SK-N-SH (cell line): ENCODE data around the gene GPR18. TPM values are rescaled to one million over a fixed set of nuclear protein-coding genes. Genes with fewer than 3 reads are reported as not detected.

Experiments
- CTCF ChIA-PET: fragments of 300-600, 350-600 bp; formaldehyde crosslinking; extraction: SDS; loops from one replicate; lab custom pipeline; 2021; lab: Yijun Ruan, JAX
- POLR2A ChIA-PET: fragments of 350-600 bp; sonication (Branson Sonifier 250); formaldehyde crosslinking; extraction: SDS; loops from one replicate; lab custom pipeline; 2020; ENCODE audit warnings: antibody characterized with exemption, inconsistent platforms; lab: Yijun Ruan, JAX
- DNase-seq: peaks from one replicate; pipeline ENCODE4 v3.0.0; 2012
- H2AFZ ChIP-seq: fragments of 200-600 bp; sonication (generic); 2 replicates; pipeline ENCODE4 v1.8.1; 2016; ENCODE audit warnings: antibody characterized with exemption, mild to moderate bottlenecking, low read depth
- H3F3A ChIP-seq: fragments of 200-600 bp; sonication (generic); replicated peaks from 2 replicates; pipeline ENCODE3; 2016; ENCODE audit warnings: antibody characterized with exemption, mild to moderate bottlenecking; ENCODE audit not compliant: insufficient read depth
- H3K27ac ChIP-seq, 2 experiments: fragments of 200-500 bp in 1 of 2; fragments of 200-600 bp in 1 of 2; sonication (Bioruptor generic) in 1 of 2; sonication (generic), shearing (Covaris generic) in 1 of 2; 2 replicates each; pipeline versions ENCODE4 v1.5.1 to v1.6.1; 2014 to 2016; ENCODE audit warnings: low read depth in 2 of 2, inconsistent platforms in 1 of 2, low read length in 1 of 2, mild to moderate bottlenecking in 1 of 2, mixed read lengths in 1 of 2
- H3K27me3 ChIP-seq: fragments of 200-600 bp; sonication (generic), shearing (Covaris generic); 2 replicates; pipeline ENCODE4 v1.6.1; 2016; ENCODE audit warnings: mixed run types; ENCODE audit not compliant: insufficient read depth
- H3K36me3 ChIP-seq, 2 experiments: fragments of 200-500 bp in 1 of 2; fragments of 200-600 bp in 1 of 2; sonication (Bioruptor generic) in 1 of 2; sonication (generic) in 1 of 2; replicated peaks in 1 of 2; 2 replicates each; pipeline versions ENCODE3 to v1.5.1; 2014 to 2016; ENCODE audit warnings: low read length in 1 of 2, mild to moderate bottlenecking in 1 of 2; ENCODE audit not compliant: insufficient read depth in 2 of 2, control insufficient read depth in 1 of 2
- H3K4me1 ChIP-seq, 2 experiments: fragments of 200-500 bp in 1 of 2; fragments of 200-600 bp in 1 of 2; sonication (Bioruptor generic) in 1 of 2; sonication (generic), shearing (Covaris generic) in 1 of 2; 2 replicates each; pipeline versions ENCODE4 v1.5.1 to v1.6.1; 2014 to 2016; ENCODE audit warnings: low read depth in 1 of 2, low read length in 1 of 2, mixed run types in 1 of 2; ENCODE audit not compliant: insufficient read depth in 2 of 2, control insufficient read depth in 1 of 2
- H3K4me2 ChIP-seq: fragments of 200-600 bp; sonication (generic), shearing (Covaris generic); 2 replicates; pipeline ENCODE4 v1.6.1; 2017; ENCODE audit warnings: mixed run types
- H3K4me3 ChIP-seq, 2 experiments: fragments of 200-500 bp in 1 of 2; fragments of 200-600 bp in 1 of 2; sonication (Bioruptor generic) in 1 of 2; sonication (generic), shearing (Covaris generic) in 1 of 2; 2 replicates each; pipeline versions ENCODE4 v1.5.1 to v1.8.1; 2014 to 2016; ENCODE audit warnings: low read depth in 2 of 2, inconsistent platforms in 1 of 2, low read length in 1 of 2, mild to moderate bottlenecking in 1 of 2, mixed read lengths in 1 of 2, moderate library complexity in 1 of 2
- H3K79me2 ChIP-seq: fragments of 200-600 bp; sonication (generic); 2 replicates; pipeline ENCODE4 v1.8.1; 2017; ENCODE audit warnings: mild to moderate bottlenecking; ENCODE audit not compliant: insufficient read depth
- H3K9ac ChIP-seq: fragments of 200-600 bp; sonication (generic); 2 replicates; pipeline ENCODE4 v1.6.1; 2017; ENCODE audit warnings: mixed run types
- H3K9me2 ChIP-seq: fragments of 200-600 bp; sonication (generic); 2 replicates; pipeline ENCODE4 v1.6.1; 2017; ENCODE audit warnings: mixed run types
- H3K9me3 ChIP-seq: fragments of 200-600 bp; sonication (generic); 2 replicates; pipeline ENCODE4 v1.6.1; 2017; ENCODE audit warnings: mixed run types, mild to moderate bottlenecking, moderate library complexity
- H4K20me1 ChIP-seq: fragments of 200-600 bp; sonication (generic); 2 replicates; pipeline ENCODE4 v1.6.1; 2017; ENCODE audit warnings: mild to moderate bottlenecking, mixed run types; ENCODE audit not compliant: insufficient read depth
- CTCF ChIP-seq: fragments of 200-600 bp; sonication (generic); IDR thresholded peaks from 2 replicates; pipeline ENCODE4 v1.6.1; 2017; ENCODE audit warnings: antibody characterized with exemption, mild to moderate bottlenecking, moderate library complexity
- ELF1 ChIP-seq: IDR thresholded peaks from 2 replicates; pipeline ENCODE4 v1.4.0; 2012
- EP300 ChIP-seq, 2 experiments: IDR thresholded peaks; 2 replicates each; pipeline versions ENCODE4 v1.4.0 to v1.6.1; 2012; ENCODE audit warnings: borderline replicate concordance in 1 of 2, low read depth in 1 of 2, low read length in 1 of 2
- FOSL2 ChIP-seq: IDR thresholded peaks from 2 replicates; pipeline ENCODE4 v1.4.0; 2012; ENCODE audit warnings: low read depth, mild to moderate bottlenecking, moderate library complexity, borderline replicate concordance
- GATA2 ChIP-seq: sonication (generic); formaldehyde crosslinking; IDR thresholded peaks from 2 replicates; pipeline ENCODE4 v1.5.0; 2020; ENCODE audit warnings: mild to moderate bottlenecking, missing genetic modification reagents
- JUND ChIP-seq: IDR thresholded peaks from 2 replicates; pipeline ENCODE4 v1.4.0; 2012
- MAX ChIP-seq: IDR thresholded peaks from 2 replicates; pipeline ENCODE4 v1.4.0; 2012; ENCODE audit warnings: low read depth
- POLR2AphosphoS5 ChIP-seq: IDR thresholded peaks from 2 replicates; pipeline ENCODE4 v1.6.1; 2012; ENCODE audit warnings: low read depth, low read length
- RAD21 ChIP-seq: IDR thresholded peaks from 2 replicates; pipeline ENCODE4 v1.6.1; 2012; ENCODE audit warnings: mild to moderate bottlenecking, low read length
- SIN3A ChIP-seq: IDR thresholded peaks from 2 replicates; pipeline ENCODE4 v1.6.1; 2012; ENCODE audit warnings: low read depth, mild to moderate bottlenecking, low read length, moderate library complexity, borderline replicate concordance
- SMC3 ChIP-seq: IDR thresholded peaks from 2 replicates; pipeline ENCODE4 v1.6.1; 2012; ENCODE audit warnings: low read depth, low read length, improper control_type of control experiment
- TCF12 ChIP-seq: IDR thresholded peaks from 2 replicates; pipeline ENCODE4 v1.4.0; 2012
- TEAD4 ChIP-seq: IDR thresholded peaks from 2 replicates; pipeline ENCODE4 v1.4.0; 2012; ENCODE audit warnings: mild to moderate bottlenecking, borderline replicate concordance; ENCODE audit not compliant: insufficient read depth
- USF2 ChIP-seq: fragments of 150-350 bp; IDR thresholded peaks from 2 replicates; pipeline ENCODE4 v1.6.1; 2017; ENCODE audit warnings: antibody characterized with exemption, low read length, low read depth, borderline replicate concordance
- ZBTB33 ChIP-seq: IDR thresholded peaks from 2 replicates; pipeline ENCODE4 v1.4.0; 2012; ENCODE audit warnings: low read depth, borderline replicate concordance
- WGBS: methylation state at CpG from one replicate; pipeline ENCODE4 v1.1.6; 2017; ENCODE audit warnings: low lambda C conversion rate; 5-methylcytosine and 5-hydroxymethylcytosine counted together
- polyA plus RNA-seq, 3 experiments: library from polyadenylated mRNA; depleted of rRNA; stranded (reverse); fragments of >200 nt; gene quantifications; 2 replicates each; pipeline ENCODE4 v1.2.3, GENCODE V29; 2012

GPR18 gene
- polyA plus RNA-seq, 1 of the 3 experiments (the other 2 are of a cell fraction): not detected

- TF ChIP-seq POLR2AphosphoS5 (no peak), SMC3 (no peak)
- TF ChIP-seq, all 33 proteins: peak for 0
Measured at GRCh38 chr13:99281811-99282263, 23.7 kb upstream of the GPR18 start (continued).

GRCh38 chr13:99280166-99280565 lies 22.0 kb upstream of the GPR18 start:
- Histone ChIP-seq H3K36me3 (peaks cover 0 to 8% of the 10 kb centered on the region in 2 experiments), H3K9me3 (no peaks in the 10 kb centered on the region), H2AFZ (no peak overlapping the region), H3K9ac (no peak overlapping the region), H3K4me3 (no peak overlapping the region), H3K9me2 (no peaks in the 10 kb centered on the region), H3K27me3 (no peaks in the 10 kb centered on the region), H3K4me1 (peaks cover 3 to 7% of the 10 kb centered on the region in 2 experiments; a peak in 3 of 4 replicates), H3K27ac (no peak overlapping the region), H3K4me2 (no peak overlapping the region), H3F3A (peaks cover 11% of the 10 kb centered on the region), H3K79me2 (peaks cover 3% of the 10 kb centered on the region; the same call in 1 of the 2 replicates), H4K20me1 (peaks cover 5% of the 10 kb centered on the region; the same call in 1 of the 2 replicates)
- WGBS: 81% methylated on average over 3 of the region's 3 CpGs
- CTCF ChIA-PET: interaction anchor here (0.6 to 7.8 kb wide), 7 partner anchors 11 to 1364 kb away, joined by 3 to 38 read pairs (median 3); no protein-coding TSS in a partner anchor
- TF ChIP-seq TCF12 (no peak), CTCF (no peak), TEAD4 (no peak), GATA2 (CRISPR knock-in tag) (no peak), ZBTB33 (no peak), SIN3A (no peak), EP300 (IDR thresholded peaks at IDR 0.05; ENCODE audit: borderline replicate concordance in 1 of 2, low read depth in 1 of 2, low read length in 1 of 2) (no peak), FOSL2 (no peak), JUND (no peak), ELF1 (no peak), MAX (no peak), USF2 (no peak), RAD21 (no peak)
- POLR2A ChIA-PET: no interaction called here
- DNase-seq: no peak
